Activated CD4-positive, alpha-beta T cell treated with anti-CD3 and anti-CD28 coated beads, Interleukin-2, amount 50 U/mL, for 24 hours (primary cell): Measurements from ENCODE around the gene TRAIP.
"Not testable (repeated sequence)": the region's sequence is repeated elsewhere in the genome, so short reads cannot be mapped to it uniquely, and the experiment has no call there.

ENCODE experiments used
- DNase-seq, 2 donors: peaks; one replicate each; pipeline ENCODE4 v3.0.0-alpha.2; 2020; ENCODE audit warnings: low read depth in 1 of 2, low spot score in 1 of 2

The TRAIP gene

DNA sequence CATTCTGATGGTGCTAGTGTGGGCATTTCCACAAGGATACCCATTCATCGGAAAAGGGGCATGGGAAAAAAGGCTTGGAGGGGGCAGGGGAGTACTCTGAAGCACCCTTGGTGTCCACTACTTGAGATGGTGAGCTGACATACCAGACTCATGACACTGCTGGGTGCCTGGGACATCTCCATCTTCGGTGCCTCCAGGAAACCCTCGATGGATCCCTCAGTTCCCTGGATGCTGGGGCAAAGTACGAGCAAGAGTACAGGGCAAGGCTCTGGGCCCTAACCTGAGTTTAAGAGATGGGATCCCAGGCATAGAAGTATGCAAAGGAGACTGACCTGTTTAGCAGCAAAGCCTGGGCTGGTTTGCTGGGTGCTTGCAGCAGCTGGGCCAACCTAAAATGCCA, 64.8 kb downstream of the TRAIP start:
- no peak for DNase-seq

DNA sequence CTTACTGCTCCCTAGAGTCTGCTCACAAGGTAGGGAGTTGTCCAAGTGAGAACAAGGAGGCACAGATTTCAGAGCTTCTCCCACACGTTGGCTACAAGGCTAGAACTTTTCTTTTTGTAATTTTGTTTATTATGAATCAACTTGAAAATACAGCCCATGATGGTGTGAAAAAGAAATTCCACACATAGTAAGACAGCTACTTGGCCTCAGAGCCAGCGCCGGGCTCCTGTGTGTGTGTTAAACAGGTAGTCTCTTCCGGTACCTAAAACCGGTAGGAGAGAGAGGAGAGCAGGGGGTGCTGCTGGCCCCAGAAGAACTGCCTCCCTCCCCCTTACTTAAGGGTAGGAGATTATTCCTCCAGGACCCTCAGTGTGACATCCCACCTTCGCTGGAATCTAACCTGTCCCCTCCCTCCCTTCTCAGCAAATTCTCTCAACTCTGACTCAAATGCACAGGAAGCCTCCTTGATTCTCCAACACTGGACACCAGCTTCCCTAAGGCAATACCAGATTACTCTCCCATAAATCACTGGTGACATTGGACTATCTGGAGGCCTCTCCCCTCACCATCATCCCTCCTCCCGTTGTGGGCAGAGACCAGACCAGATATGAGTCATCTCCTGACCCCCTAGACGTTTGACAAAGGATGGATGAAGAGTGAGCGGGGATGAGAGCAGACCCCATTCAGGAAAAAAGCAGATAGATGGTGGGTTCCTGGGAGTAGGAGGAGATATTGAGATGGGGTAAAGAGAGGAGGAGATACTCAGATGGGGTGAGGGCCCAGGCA, 65.5 kb downstream of the TRAIP start:
- DNase-seq, result no peak

DNA sequence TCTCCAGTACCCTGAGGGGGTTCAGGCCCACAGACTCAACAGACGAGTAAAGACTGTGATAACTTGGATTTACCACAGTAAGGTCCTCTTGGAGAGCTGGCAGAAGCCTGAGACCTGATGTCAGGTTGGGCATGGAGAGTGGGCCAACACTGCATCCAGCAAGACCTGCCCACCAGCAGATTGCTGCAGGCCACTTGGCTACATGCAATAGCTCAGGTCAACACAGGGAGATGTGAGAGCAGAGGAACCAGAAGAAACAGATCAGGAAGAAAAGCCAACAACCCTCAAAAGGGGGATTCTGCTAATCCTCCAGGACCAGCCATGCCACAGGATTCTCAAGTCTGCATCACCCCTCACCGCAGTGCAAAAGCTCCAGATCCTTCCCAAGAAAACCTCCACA, 68.3 kb downstream of the TRAIP start:
- DNase-seq, result no peak

DNA sequence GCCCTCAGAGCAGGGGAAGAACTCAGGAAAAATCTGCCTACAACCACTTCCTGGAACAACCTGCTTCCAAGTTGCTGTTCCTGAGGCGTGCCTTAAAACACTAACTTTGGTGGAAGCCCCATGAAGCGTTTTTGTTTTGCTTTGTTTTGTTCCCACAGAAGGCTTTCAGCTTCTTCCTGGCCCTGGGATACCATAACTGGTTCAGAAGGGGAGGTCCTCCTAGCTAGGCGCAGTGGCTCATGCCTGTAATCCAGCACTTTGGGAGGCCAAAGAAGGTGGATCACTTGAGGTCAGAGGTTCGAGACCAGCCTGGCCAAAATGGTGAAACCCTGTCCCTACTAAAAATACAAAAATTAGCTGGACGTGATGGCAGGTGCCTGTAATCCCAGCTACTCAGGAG, 68.8 kb downstream of the TRAIP start:
- no peak for DNase-seq

DNA sequence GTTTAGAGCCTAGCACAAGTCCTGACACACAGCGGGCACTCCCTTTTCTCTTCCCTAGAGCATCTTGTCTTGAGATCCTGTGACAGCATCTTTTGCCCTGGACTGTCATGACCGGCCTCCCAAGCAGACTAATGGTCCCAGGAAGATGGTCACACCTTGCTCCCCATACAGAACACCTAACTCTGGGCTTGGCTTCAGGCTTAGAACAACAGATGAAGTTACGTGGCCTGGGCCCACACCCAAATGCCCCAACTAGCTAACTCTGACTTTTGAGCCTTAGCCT, 69.2 kb downstream of the TRAIP start:
- no peak for DNase-seq

DNA sequence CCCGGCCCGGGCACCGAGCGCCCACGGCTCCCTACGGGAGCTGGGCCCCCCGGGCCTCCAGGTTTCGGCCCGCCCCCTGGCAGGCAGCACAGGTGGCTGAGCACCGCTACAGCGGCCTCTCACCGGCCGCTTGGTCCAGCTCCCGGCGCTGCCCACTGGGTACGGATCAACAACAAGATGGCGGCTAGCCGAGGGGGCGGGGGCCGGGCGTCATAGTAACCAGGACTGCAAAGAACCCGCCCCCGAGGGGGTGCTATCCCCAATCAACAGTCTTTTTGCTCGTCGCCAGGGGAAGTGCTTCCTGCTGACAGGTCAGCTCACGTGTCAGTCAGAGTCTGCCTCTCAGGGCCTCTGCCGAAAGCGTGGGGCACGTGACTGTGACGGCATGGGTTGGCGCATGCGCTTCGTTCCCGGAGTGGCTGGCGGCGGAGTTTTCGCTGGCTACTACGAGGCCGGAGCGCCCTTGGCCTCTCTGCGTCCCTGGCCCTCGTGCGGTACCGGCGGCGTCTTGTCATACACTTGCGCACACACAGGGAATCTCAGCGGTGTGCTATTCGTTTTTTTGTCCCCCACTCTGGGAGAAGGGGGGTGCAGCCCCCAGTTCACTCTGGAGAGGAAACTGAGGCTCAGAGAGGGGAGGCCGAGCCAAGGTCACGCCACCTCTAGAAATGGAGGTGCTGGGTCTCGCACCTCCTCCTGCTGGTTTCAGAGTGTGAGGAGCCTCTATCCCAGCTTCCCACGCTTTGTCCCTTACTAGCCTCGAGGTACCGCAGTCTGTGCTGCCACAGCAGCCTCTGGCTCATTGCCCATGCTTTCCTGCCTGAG, 69.8 kb downstream of the TRAIP start, which contains the start of gene IP6K1:
Gene IP6K1 (minus strand): TSS at position 186 of the 825 bp plus-strand sequence. CDS start 38,502 bp downstream, outside the sequence.
- DNase-seq, result peak; percentile 96 to 100

DNA sequence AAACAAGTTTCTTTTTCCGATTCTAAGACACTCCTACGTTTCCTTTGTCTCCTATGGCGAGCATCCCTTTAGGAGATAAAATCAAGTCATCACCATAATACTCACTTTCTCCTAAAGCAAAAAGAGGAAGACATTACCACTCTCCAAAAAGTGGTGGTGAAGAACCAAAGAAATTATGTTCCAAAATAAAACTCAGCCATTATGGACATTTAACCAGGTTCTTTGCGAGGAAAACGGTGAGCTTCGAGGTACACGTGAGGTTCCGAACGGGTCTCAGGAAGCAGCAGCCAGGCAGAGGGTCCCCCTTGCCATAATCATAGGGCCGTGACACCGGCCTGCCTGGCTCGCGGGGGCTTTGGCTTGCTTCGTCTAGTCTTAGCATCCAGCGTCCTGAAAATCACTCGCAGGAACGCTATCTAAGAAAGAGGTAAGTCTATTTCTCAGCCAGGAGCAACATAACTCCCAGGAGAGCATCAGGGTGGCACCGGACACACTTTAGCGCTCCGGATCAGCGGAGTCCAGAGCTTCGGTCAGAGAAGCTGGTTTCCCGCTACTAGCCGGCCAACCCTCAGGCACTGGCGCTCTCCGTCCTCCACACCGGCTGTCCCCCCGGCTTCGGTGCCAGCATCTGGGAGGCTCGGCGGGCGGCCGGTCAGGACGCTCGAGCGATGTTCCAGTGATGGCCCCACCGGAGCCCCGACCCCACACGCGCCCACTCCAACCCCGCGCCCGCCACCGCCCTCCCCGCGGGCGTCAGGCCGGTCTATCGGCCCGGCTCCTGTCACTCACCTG, 70.6 kb downstream of the TRAIP start:
- DNase-seq, result no peak

DNA sequence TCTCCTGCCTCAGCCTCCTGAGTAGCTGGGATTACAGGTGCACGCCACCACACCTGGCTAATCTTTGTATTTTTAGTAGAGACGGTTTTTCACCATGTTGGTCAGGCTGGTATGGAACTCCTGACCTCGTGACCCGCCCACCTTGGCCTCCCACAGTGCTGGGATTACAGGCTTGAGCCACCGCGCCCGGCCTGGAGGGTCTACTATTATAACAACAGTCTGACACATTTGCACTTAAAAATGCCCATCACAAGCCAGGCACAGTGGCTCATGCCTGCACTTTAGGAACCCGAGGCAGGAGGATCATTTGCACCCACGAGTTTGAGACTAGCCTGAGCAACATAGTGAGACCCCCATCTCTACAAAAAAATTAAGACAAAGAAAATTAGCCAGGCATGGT, 74.1 kb downstream of the TRAIP start:
- DNase-seq, result not testable (repeated sequence)

DNA sequence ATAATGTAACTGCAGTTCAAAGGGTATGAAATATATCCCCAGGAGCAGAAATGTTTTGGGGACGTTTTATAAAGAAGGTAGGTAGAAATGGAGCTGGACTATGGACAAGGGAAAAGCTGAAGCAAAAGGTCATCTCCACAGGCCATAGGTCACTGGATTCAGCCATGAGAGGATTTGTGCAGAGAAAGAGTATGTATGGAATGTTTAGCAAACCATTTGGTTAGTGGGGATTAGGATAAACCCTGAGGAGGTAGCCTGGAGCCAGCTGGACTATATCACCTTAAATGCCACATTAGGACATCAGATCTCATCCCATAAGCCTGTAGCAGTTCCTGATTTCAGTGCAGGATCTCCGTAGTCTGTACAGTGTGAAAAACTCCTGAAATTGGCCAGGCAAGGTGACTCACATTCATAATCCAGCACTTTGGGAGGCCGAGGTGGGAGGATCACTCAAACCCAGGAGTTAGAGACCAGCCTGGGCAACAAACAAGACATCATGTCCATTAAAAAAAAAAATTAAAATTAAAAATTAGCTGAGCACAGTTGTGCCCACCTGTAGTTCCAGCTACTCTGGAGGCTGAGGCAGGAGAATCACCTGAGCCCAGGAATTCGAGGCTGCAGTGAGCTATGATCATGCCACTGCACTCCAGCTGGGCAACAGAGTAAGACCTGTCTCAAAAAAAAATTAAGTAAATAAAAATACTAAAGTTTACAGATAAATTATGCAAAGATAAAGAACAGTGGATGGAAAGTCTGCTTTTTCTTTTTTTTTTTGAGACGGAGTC, 74.8 kb downstream of the TRAIP start:
- DNase-seq, result no peak

DNA sequence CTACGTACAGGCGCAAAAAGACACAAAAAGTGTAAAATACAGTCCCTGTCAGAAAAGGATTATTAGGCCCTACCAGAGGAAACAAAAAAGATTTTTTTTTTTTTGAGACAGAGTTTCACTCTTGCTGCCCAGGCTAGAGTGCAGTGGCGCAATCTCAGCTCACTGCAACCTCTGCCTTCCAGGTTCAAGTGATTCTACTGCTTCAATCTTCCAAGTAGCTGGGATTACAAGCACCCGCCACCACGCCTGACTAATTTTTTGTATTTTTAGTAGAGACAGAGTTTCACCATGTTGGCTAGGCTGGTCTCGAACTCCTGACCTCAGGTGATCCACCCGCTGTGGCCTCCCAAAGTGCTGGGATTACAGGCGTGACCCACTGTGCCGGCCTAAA, 75.4 kb downstream of the TRAIP start:
- not testable (repeated sequence) for DNase-seq

DNA sequence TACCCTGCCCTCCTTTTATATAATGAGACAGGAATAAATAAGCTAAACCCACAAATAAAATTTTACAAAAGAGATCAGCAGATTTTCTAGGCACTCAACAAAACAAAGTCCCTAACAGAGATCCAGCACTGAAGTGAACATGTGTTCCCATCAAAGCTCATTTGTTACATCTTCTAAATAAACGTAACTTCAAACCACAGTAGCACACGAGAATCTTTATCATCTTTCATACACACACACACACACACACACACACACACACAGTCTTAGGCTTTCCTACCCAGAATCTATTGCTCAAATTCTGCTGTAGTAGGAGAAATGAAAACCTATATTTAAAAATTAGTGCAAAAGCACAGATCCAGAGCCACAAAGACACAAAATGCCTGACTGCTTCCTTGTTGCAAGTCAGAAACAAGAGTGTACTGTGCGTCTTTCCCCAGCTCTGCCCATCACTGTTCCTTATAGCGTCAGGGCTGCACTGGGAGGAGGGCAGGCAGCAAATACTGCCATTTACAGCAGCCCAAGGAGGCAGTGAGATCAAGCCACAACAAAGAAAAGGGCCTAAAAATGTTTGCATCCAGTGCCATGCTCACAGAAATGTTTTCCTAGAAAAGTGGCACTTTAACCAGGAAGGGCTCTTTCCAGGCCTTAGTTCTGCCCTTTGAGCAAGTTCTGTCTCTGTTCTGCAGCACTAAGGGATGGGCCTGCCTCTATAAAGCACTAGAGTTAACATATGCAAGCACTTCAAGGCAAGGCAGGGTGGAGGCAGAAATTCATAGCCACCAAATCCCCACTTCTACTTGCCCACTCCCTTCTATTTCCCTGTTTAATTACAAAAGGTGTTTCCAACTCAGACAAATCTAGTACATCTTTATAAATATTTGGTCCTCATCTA, 76.0 kb downstream of the TRAIP start:
- no peak for DNase-seq

DNA sequence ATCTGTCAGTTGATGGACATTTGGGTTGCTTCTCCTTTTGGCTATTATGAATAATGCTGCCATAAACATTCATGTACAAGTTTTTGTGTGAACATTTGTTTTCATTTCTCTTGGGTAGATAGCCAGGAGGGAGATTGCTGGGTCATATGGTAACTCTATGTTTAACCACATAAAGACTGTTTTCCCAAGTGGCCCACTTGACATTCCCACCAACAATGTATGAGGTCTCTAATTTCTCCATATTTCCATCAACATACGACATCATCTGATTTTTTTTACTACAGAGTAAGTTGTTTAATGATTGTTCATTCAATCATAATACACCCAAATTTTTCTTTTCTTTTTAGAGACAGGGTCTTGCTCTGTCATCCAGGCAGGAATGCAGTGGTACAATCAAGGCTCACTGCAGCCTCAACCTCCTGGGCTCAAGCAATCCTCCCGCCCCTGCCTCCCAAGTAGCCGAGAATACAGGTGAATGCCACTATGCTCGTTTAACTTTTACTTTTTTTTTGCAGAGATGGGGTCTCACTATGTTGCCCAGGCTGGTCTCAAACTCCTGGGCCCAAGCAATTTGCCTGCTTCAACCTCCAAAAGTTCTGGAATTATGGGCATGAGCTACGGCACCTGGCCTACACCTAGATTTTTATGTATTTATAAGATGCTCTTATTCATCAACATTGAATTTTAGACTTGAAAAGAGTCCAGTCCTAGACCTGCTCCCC, 76.8 kb downstream of the TRAIP start:
- no peak for DNase-seq
